DOHH2 (cell line): Measurements from ENCODE around the gene PLA2G4A.

ENCODE experiments used
- EZH2phosphoT487 ChIP-seq: fragments of 200-600 bp; sonication (generic); IDR thresholded peaks from 2 replicates; pipeline ENCODE4 v1.6.1; 2017; ENCODE audit warnings: borderline replicate concordance, mild to moderate bottlenecking, antibody characterized with exemption, low read length, moderate library complexity, mixed read lengths
- TF ChIP-seq, protein P1 (sequence below): fragments of 200-600 bp; sonication (generic); IDR thresholded peaks from one replicate; pipeline ENCODE4 v1.5.1; 2014; ENCODE audit warnings: antibody characterized with exemption, mild to moderate bottlenecking, low read depth, low read length; ENCODE audit not compliant: poor library complexity, severe bottlenecking

DNA sequence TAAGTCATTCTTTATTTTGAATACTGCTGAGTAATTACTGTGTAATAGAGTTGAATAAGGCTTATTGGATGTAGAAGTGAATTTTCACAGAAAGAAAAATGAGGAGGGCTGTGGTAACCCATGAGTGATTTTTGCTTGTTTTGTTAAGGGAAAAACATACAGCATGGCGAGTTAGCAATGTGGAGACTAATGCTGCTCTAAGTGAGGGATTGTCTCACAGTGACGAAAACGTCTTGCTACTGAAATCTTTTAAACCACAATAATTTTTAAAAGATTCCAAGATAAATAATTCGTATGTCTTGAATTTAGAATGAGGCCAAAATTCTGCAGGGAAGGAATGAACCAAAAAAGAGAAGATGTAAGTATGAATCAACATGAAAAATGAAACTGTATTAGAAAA lies 16.2 kb upstream of the PLA2G4A start:
- TF ChIP-seq, protein P1, sequence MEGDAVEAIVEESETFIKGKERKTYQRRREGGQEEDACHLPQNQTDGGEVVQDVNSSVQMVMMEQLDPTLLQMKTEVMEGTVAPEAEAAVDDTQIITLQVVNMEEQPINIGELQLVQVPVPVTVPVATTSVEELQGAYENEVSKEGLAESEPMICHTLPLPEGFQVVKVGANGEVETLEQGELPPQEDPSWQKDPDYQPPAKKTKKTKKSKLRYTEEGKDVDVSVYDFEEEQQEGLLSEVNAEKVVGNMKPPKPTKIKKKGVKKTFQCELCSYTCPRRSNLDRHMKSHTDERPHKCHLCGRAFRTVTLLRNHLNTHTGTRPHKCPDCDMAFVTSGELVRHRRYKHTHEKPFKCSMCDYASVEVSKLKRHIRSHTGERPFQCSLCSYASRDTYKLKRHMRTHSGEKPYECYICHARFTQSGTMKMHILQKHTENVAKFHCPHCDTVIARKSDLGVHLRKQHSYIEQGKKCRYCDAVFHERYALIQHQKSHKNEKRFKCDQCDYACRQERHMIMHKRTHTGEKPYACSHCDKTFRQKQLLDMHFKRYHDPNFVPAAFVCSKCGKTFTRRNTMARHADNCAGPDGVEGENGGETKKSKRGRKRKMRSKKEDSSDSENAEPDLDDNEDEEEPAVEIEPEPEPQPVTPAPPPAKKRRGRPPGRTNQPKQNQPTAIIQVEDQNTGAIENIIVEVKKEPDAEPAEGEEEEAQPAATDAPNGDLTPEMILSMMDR, result no peak
- TF ChIP-seq EZH2phosphoT487, result no peak
